ENCODE measurements around the gene IL1R1. TPM values are rescaled to one million over a fixed set of nuclear protein-coding genes. Genes with fewer than 3 reads are reported as not detected.

The IL1R1 gene
- total and polyA plus RNA-seq, 12 donors = 8.6 to 153 (median 126) TPM

DNA sequence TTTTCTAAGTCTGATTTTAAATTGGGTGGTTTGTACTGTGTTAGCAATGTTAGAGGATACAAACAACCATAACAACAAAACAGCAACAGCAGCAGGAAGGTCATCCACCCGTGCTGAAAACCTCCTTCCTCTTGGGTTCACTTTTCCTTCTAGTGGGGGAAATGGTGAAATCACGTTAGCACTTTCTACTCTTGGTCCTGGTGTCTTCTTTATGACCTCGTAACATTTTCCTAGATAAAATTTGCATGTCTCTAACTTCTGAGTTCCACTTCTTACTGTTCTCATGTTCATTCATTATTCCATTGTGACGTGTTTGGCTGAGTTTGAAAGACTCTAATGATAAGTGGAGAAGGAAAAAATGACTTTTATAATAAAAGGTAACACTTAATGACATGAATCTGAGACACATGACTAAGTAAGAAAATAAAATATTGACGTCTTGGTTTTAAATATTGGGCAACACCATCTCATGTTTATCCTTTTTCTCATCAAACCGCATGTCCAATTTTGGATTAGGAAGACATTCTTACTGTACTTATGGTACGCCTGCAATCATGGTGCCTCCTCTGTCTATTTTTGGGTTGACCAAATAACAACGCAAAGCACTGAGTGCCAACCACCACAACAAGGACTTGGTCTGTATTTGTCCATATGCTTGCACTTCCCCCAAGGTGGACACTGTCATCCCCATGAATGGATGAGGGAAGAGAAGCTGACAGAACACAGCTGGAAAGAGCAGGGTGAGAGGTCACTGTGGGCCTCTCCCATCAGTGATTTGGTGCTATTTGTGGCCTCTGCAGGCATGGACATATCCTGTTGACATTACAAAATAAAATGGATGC lies 25.7 kb upstream of the IL1R1 start:
- Histone ChIP-seq H3K36me3 (replicated peaks in 1 of 2) (no peaks in the 10 kb centered on the region), H3K27me3 (no peaks in the 10 kb centered on the region), H3K9me3 (replicated peaks in 1 of 3) (no peaks in the 10 kb centered on the region), H3K27ac (peak overlapping the region in 2 of 5 donors; percentile 41 to 73), H3K4me3 (no peak overlapping the region), H3K4me1 (replicated peaks in 1 of 2) (peaks cover 0 to 10% of the 10 kb centered on the region in 2 donors)
- intact Hi-C loops (cut with DNase I) = no loop called here
- peak in 1 of 7 donors; percentile 32 for DNase-seq
- TF ChIP-seq POLR2A (IDR thresholded peaks at IDR 0.05) (no peak), CTCF (IDR thresholded peaks at IDR 0.05) (no peak)
- WGBS, 4 donors = 54 to 71% (median 61%) methylated on average over 8 of the region's 8 CpGs

- Histone ChIP-seq H3K27ac (peak overlapping the region in 2 of 5 donors; percentile 41 to 73), H3K9me3 (replicated peaks in 1 of 3) (no peaks in the 10 kb centered on the region), H3K27me3 (no peaks in the 10 kb centered on the region), H3K36me3 (replicated peaks in 1 of 2) (no peaks in the 10 kb centered on the region), H3K4me3 (no peak overlapping the region), H3K4me1 (replicated peaks in 1 of 2) (peaks cover 0 to 10% of the 10 kb centered on the region in 2 donors)
- intact Hi-C loops (cut with DNase I) = no loop called here
- 62 to 72% (median 68%) methylated on average over 6 of the region's 6 CpGs for WGBS, 4 donors
- DNase-seq = no peak
- TF ChIP-seq CTCF (IDR thresholded peaks at IDR 0.05) (no peak), POLR2A (IDR thresholded peaks at IDR 0.05) (no peak)
Observed at GRCh38 chr2:102117472-102117858, 25.1 kb upstream of the IL1R1 start.

GRCh38 chr2:102119255-102119654 lies 23.3 kb upstream of the IL1R1 start:
- intact Hi-C loops (cut with DNase I) = no loop called here
- H3K36me3 ChIP-seq (replicated peaks in 1 of 2) = no peaks in the 10 kb centered on the region
- H3K4me3 ChIP-seq = no peak overlapping the region
- 83 to 98% (median 92%) methylated on average over 1 of the region's 1 CpG for WGBS, 4 donors
- no peak overlapping the region for H3K27ac ChIP-seq
- TF ChIP-seq POLR2A (IDR thresholded peaks at IDR 0.05) (no peak), CTCF (IDR thresholded peaks at IDR 0.05) (no peak)
- no peaks in the 10 kb centered on the region for H3K9me3 ChIP-seq (replicated peaks in 1 of 3)
- DNase-seq = no peak
- no peaks in the 10 kb centered on the region for H3K27me3 ChIP-seq
- H3K4me1 ChIP-seq (replicated peaks in 1 of 2) = peaks cover 0 to 10% of the 10 kb centered on the region in 2 donors

DNA sequence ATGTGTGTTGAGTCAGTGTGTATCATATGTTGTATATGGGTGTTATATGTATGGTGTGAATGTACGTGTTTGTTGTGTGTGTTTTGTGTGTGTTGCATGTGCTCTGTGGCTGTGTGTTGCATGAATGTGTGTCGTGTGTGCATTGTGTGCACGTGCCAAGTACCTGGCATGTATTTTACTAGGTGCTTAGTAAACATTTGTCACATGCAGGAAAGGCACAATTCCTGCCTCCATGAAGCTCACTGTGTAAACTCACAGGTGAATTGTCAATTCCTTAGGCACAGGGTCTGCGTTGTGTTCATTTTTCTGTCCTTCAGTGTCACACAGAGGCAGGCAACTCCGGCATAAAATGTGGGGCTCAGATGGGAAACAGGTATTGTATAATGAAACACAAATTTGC lies 22.3 kb upstream of the IL1R1 start:
- TF ChIP-seq CTCF (IDR thresholded peaks at IDR 0.05) = no peak
- TF ChIP-seq POLR2A (IDR thresholded peaks at IDR 0.05) = no peak

More for the DNA sequence above, 22.3 kb upstream of the IL1R1 start:
- Histone ChIP-seq H3K4me3 (no peak overlapping the region), H3K27me3 (no peaks in the 10 kb centered on the region), H3K9me3 (replicated peaks in 1 of 3) (no peaks in the 10 kb centered on the region), H3K4me1 (replicated peaks in 1 of 2) (peaks cover 0 to 7% of the 10 kb centered on the region in 2 donors), H3K36me3 (replicated peaks in 1 of 2) (no peaks in the 10 kb centered on the region), H3K27ac (no peak overlapping the region)
- intact Hi-C loops (cut with DNase I) = no loop called here
- no peak for DNase-seq
- WGBS, 4 donors = 91 to 97% (median 93%) methylated on average over 5 of the region's 5 CpGs
